Loucy (cell line): ENCODE results near the gene ANAPC5.

ENCODE experiments used
- H2AFZ ChIP-seq: fragments of 200-600 bp; sonication (generic); 2 replicates; pipeline ENCODE4 v1.6.0; 2016; ENCODE audit warnings: antibody characterized with exemption, mild to moderate bottlenecking, low read length, moderate library complexity
- H3F3A ChIP-seq: fragments of 200-600 bp; 2 replicates; pipeline ENCODE4 v1.6.0; 2016; ENCODE audit warnings: antibody characterized with exemption, low read depth, mild to moderate bottlenecking
- H3K27me3 ChIP-seq: fragments of 200-600 bp; sonication (generic); 2 replicates; pipeline ENCODE4 v1.6.1; 2014; ENCODE audit warnings: low read length, mild to moderate bottlenecking; ENCODE audit not compliant: insufficient read depth, poor library complexity, severe bottlenecking
- H3K36me3 ChIP-seq: fragments of 200-600 bp; sonication (generic); 2 replicates; pipeline ENCODE4 v1.6.1; 2016; ENCODE audit warnings: low read length; ENCODE audit not compliant: insufficient read depth
- H3K4me1 ChIP-seq: fragments of 200-600 bp; sonication (generic); 2 replicates; pipeline ENCODE4 v1.5.1; 2014; ENCODE audit warnings: low read length, mild to moderate bottlenecking; ENCODE audit not compliant: insufficient read depth, poor library complexity, severe bottlenecking
- H3K4me2 ChIP-seq: fragments of 200-600 bp; sonication (generic); 2 replicates; pipeline ENCODE4 v1.6.0; 2014; ENCODE audit warnings: antibody characterized with exemption, low read length, low read depth, mild to moderate bottlenecking; ENCODE audit not compliant: poor library complexity, severe bottlenecking
- H3K4me3 ChIP-seq: fragments of 200-600 bp; sonication (generic); 2 replicates; pipeline ENCODE4 v1.5.1; 2014; ENCODE audit warnings: low read length, mild to moderate bottlenecking, mixed read lengths; ENCODE audit not compliant: poor library complexity, severe bottlenecking
- H3K79me2 ChIP-seq: fragments of 200-600 bp; sonication (generic); 2 replicates; pipeline ENCODE4 v1.6.1; 2014; ENCODE audit warnings: low read length; ENCODE audit not compliant: insufficient read depth
- H3K9ac ChIP-seq: fragments of 200-600 bp; sonication (generic); 2 replicates; pipeline ENCODE4 v1.6.0; 2014; ENCODE audit warnings: mild to moderate bottlenecking, low read depth, low read length, moderate library complexity; ENCODE audit not compliant: poor library complexity, severe bottlenecking
- H3K9me2 ChIP-seq: fragments of 200-600 bp; sonication (generic); replicated peaks from 2 replicates; pipeline ENCODE4 v1.6.1; 2016; ENCODE audit warnings: low read depth, low read length, mixed read lengths
- H3K9me3 ChIP-seq: fragments of 200-600 bp; sonication (generic); 2 replicates; pipeline ENCODE4 v1.6.1; 2014; ENCODE audit warnings: mild to moderate bottlenecking, antibody characterized with exemption, low read length, low read depth; ENCODE audit not compliant: insufficient read depth
- H4K20me1 ChIP-seq: fragments of 200-600 bp; sonication (generic); 2 replicates; pipeline ENCODE4 v1.6.0; 2014; ENCODE audit warnings: antibody characterized with exemption, low read length, mild to moderate bottlenecking; ENCODE audit not compliant: insufficient read depth, poor library complexity, severe bottlenecking
- CTCF ChIP-seq: fragments of 200-600 bp; sonication (generic); conservative IDR thresholded peaks from 2 replicates; pipeline ENCODE4 v1.5.1; 2014; ENCODE audit warnings: mild to moderate bottlenecking, antibody characterized with exemption, low read length
- EZH2phosphoT487 ChIP-seq: fragments of 200-600 bp; IDR thresholded peaks from 2 replicates; pipeline ENCODE4 v1.6.1; 2018; ENCODE audit warnings: antibody characterized with exemption, mild to moderate bottlenecking, moderate library complexity, borderline replicate concordance

Gene ANAPC5

GRCh38 chr12:121344506-121344905 is 7.7 kb downstream of the ANAPC5 start:
- TF ChIP-seq EZH2phosphoT487 (no peak), CTCF (no peak)
- H3K4me2 ChIP-seq = no peak overlapping the region
- peaks cover 7% of the 10 kb centered on the region for H3K4me1 ChIP-seq
- H3K4me3 ChIP-seq = no peak overlapping the region
- no peaks in the 10 kb centered on the region for H3K27me3 ChIP-seq
- no peaks in the 10 kb centered on the region for H3F3A ChIP-seq
- no peak overlapping the region for H2AFZ ChIP-seq
- peaks cover 33% of the 10 kb centered on the region for H3K79me2 ChIP-seq
- peaks cover 64% of the 10 kb centered on the region; the same call in 1 of the 2 replicates for H3K36me3 ChIP-seq
- peaks cover 24% of the 10 kb centered on the region for H4K20me1 ChIP-seq
- no peak overlapping the region for H3K9ac ChIP-seq
- H3K9me3 ChIP-seq = no peaks in the 10 kb centered on the region
- H3K9me2 ChIP-seq = no peaks in the 10 kb centered on the region

GRCh38 chr12:121337416-121337815 is 14.8 kb downstream of the ANAPC5 start:
- Histone ChIP-seq H3K4me3 (no peak overlapping the region), H4K20me1 (peaks cover 8% of the 10 kb centered on the region), H3K9me3 (no peaks in the 10 kb centered on the region), H3K9ac (no peak overlapping the region), H3K79me2 (no peaks in the 10 kb centered on the region), H3K4me1 (no peaks in the 10 kb centered on the region), H3K27me3 (no peaks in the 10 kb centered on the region), H3F3A (no peaks in the 10 kb centered on the region), H3K36me3 (peaks cover 70% of the 10 kb centered on the region), H3K9me2 (no peaks in the 10 kb centered on the region), H3K4me2 (no peak overlapping the region), H2AFZ (no peak overlapping the region)
- TF ChIP-seq CTCF (no peak), EZH2phosphoT487 (no peak)

- Histone ChIP-seq H4K20me1 (peaks cover 8% of the 10 kb centered on the region), H3K4me2 (no peak overlapping the region), H3K36me3 (peaks cover 74% of the 10 kb centered on the region), H3K9ac (no peak overlapping the region), H3K9me2 (no peaks in the 10 kb centered on the region), H3K27me3 (no peaks in the 10 kb centered on the region), H3K4me3 (no peak overlapping the region), H2AFZ (no peak overlapping the region), H3K9me3 (no peaks in the 10 kb centered on the region), H3K79me2 (no peaks in the 10 kb centered on the region), H3K4me1 (no peaks in the 10 kb centered on the region), H3F3A (no peaks in the 10 kb centered on the region)
- TF ChIP-seq EZH2phosphoT487 (no peak), CTCF (peak; percentile 89)
Observed at GRCh38 chr12:121334513-121335343, 17.5 kb downstream of the ANAPC5 start.
